GM21825 (cell line): ENCODE data around the gene SLC24A3.

Experiments
- ATAC-seq: cut with Tn5 transposase; IDR thresholded peaks from one replicate; pipeline ENCODE4 v1.9.1; 2021; ENCODE audit warnings: mild to moderate bottlenecking, moderate library complexity; ENCODE audit not compliant: unreplicated experiment

The SLC24A3 gene

GRCh38 chr20:19416627-19417026 lies 204.2 kb downstream of the SLC24A3 start:
- ATAC-seq: no peak

DNA sequence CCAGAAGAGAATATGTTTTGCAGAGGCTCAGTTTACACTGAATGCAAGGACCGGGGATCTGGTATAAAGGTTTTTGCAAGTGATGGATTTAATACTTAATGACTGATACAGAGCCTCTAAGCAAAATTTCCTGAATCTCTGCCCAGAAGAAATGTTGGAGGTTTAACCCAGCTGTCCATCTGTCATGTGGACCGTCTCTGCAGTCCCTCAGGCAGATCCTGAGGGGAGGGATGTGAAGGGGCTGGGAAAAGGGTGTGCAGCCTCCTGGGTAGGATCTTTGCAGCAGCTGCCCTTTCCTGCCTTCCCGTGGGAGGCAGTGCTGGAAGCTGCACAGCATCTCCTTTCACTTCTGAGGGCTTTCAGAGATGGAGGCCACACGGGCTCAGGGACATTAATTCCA lies 207.0 kb downstream of the SLC24A3 start:
- no peak for ATAC-seq

GRCh38 chr20:19423097-19423899 lies 210.9 kb downstream of the SLC24A3 start:
- ATAC-seq: no peak

DNA sequence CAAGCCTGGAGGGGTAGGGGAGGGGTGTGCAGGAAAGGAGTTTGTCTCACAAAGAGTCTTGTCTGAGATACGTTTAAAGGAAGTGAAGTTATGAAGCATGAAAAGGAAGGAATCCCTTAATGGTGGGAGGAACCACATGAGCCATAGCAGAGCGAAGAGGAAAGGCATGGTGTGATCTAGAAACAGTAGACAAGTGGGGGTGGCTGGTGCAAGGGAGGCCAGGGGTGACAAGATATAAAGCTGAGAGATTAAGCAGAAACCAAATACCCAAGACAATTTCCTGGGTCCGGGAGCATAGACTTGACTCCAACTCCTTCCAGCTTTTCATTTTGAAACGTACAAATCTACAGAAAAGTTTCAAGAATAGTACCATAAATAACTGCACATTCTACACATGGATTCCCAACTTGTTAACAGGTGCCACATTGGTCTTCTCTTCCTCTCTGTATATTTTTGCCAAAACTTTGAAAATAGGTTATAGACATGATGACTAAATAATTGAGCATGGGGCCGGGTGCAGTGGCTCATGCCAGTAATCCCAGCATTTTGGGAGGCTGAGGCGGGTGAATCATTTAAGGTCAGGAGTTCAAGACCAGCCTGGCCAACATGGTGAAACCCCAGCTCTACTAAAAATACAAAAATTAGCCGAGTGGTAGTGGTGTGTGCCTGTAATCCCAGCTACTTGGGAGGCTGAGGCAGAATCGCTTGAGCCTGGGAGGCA lies 211.6 kb downstream of the SLC24A3 start:
- ATAC-seq: no peak

- ATAC-seq: no peak
Measured at GRCh38 chr20:19426356-19426755, 213.9 kb downstream of the SLC24A3 start.

DNA sequence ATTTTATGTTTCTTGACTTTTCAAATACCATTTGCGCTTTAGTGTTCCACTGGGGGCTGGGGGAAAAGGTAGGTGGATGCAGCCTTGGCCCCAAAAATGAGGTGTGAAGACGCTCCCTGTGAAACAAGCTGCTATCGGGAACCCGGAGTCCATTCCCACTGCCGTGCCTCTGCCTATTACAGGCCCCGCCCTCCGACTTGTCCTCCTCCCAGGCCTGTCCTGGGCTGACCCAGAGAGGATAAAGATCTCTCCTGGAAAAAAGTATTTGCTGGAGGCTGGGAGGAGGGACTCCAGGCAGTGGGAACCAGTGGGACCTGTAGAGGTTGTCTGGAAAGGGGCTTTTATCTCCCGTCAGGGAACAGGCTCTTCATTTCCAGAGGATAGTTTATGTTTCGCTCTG lies 215.0 kb downstream of the SLC24A3 start:
- ATAC-seq: no peak

DNA sequence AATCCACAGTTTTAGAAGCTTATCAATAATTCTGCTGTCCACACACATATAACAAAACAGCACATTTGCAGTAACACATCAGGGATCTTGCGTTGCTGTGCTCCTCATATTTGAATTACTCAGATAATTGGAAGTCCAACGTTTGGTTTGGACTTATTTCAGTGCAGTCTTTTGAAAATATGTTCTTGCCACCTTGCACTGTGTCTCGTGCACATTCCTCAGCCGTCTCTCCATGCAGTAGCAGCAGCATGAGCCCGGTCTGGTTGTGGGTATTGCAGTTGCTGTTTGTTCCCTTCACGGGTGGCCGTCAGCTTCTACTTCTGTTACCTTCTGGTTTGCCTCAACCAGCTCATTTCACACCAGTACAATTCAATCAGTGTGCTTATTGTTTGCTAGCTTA lies 215.5 kb downstream of the SLC24A3 start:
- no peak for ATAC-seq

DNA sequence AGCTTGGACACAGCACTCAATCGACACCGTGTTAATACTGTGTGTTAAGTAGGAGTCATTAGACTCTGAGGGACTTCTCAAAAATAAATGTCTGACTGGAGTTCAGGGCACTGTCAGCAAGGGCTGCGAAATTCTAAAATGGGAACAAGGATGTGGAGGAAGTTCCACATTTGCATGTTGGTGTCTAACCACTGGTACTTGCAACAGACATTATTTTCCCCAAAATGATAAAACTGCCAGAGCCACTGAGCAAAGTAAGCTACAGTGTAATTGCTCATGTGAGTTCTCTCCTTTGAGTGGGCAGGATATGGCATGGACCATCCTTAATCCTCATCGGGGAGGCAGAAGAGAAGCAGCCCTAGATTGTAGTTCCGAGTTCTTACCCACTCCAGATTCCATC lies 215.9 kb downstream of the SLC24A3 start:
- ATAC-seq: no peak

- ATAC-seq: no peak
Measured at GRCh38 chr20:19429538-19429937, 217.1 kb downstream of the SLC24A3 start.

- no peak for ATAC-seq
Measured at GRCh38 chr20:19430641-19431315, 218.3 kb downstream of the SLC24A3 start.

DNA sequence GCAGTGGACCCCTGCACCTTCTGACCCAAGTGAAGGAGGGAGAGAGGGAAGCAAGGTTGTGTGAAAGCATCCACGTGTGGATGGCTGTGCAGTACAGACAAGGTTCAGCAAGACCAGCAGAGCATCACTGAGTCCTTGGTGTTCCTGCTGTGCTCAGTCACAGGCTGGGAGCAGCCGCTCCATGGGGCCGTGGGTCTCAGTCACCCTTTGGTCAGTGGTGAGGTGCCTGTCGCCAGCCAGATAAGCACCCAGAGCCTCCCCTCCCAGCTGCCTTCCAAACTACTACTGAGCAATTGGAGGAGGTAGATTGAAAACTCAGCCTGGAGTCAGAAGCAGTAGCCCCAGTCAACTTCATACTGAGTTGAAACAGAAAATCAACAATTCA lies 218.9 kb downstream of the SLC24A3 start:
- no peak for ATAC-seq

- no peak for ATAC-seq
Measured at GRCh38 chr20:19431906-19432305, 219.5 kb downstream of the SLC24A3 start.

GRCh38 chr20:19433371-19434350 lies 221.2 kb downstream of the SLC24A3 start:
- ATAC-seq: no peak

- ATAC-seq: no peak
Measured at GRCh38 chr20:19435316-19435715, 222.9 kb downstream of the SLC24A3 start.

DNA sequence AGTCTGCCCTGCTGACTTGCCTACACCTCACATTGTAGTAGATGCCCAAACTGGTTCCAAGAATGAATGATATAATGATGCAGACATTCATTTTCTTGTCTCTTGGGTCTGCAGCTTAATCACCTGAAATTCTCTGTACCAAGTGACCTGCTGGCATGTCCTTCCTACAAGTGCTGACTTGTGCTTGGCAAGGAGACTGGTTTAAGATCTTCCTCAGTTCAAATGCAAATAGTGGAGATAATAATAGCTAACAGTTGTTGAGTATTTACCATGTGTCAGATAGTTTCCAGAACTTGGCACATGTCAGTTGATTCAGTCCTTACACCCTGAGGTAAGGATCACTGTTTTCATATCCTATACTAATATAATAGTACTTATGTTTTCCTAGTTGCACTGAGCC lies 223.4 kb downstream of the SLC24A3 start:
- no peak for ATAC-seq

- no peak for ATAC-seq
Measured at GRCh38 chr20:19438488-19438887, 226.0 kb downstream of the SLC24A3 start.

GRCh38 chr20:19440660-19441527 lies 228.5 kb downstream of the SLC24A3 start:
- ATAC-seq: no peak

DNA sequence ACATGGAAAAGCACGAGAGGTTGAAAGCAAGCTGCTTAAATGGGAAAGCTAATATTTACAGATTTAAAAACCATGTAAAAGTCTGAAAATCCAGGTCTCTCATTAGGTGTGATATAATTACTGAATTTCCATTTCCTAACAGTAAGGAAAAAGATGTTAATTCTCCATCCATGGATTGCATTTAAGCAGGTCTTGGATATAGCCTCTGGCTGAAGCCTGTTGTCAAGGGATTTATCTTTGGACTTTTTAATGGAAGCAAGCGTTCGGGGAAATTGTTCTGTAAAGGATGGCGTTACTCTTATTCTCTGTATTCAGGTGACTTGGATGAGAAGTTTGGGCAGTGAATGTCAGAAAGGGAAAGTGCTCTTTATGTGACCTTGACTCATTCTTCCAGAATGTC lies 233.8 kb downstream of the SLC24A3 start:
- ATAC-seq: no peak

- no peak for ATAC-seq
Measured at GRCh38 chr20:19448632-19449031, 236.2 kb downstream of the SLC24A3 start.

- ATAC-seq: no peak
Measured at GRCh38 chr20:19449051-19449450, 236.6 kb downstream of the SLC24A3 start.
